Activated naive CD4-positive, alpha-beta T cell treated with anti-CD3 and anti-CD28 coated beads, Interleukin-2, amount 10 ng/mL, durations not matched to agents 5 hours and 36 hours (primary cell): ENCODE results near the gene KCNG3. TPM values are rescaled to one million over a fixed set of nuclear protein-coding genes. Genes with fewer than 3 reads are reported as not detected.

Source experiments
- total RNA-seq, 2 experiments: library from RNA; stranded (reverse); gene quantifications; one replicate each; pipeline ENCODE4 v1.2.3, GENCODE V29; 2021

The KCNG3 gene
- total RNA-seq = under 1 TPM; 0.07 to 0.13 TPM

GRCh38 chr2:42493468-42494354, at the start of gene KCNG3:
KCNG3 (minus strand) TSS chr2:42493982; CDS start chr2:42493501, 481 bp downstream.

Other genes starting within 250 kb of the KCNG3 start
- gene COX7A2L, start 132.8 kb downstream of the KCNG3 start, total RNA-seq = 100 to 1,000 TPM; 102 TPM
- 10 to 100 TPM; 28.8 to 29.9 TPM for gene MTA3, start 74.7 kb upstream of the KCNG3 start, total RNA-seq